Epithelial cell of proximal tubule (primary cell): ENCODE results near the gene GAD2. TPM values are rescaled to one million over a fixed set of nuclear protein-coding genes. Genes with fewer than 3 reads are reported as not detected.

Source experiments
- DNase-seq: peaks from one replicate; pipeline ENCODE4 v3.0.0-alpha.2; 2011; ENCODE audit warnings: low read depth
- H3K4me3 ChIP-seq: 2 replicates; pipeline ENCODE4 v1.5.1; 2011; ENCODE audit warnings: low read depth, mild to moderate bottlenecking, low read length
- total RNA-seq: library from RNA; depleted of rRNA; stranded (reverse); fragments of >200 nt; gene quantifications from 2 replicates; pipeline ENCODE4 v1.2.3, GENCODE V29; 2015
- TF ChIP-seq, protein P1 (sequence below): conservative IDR thresholded peaks from 2 replicates; pipeline ENCODE4 v1.5.1; 2012; ENCODE audit warnings: low read depth, mild to moderate bottlenecking, low read length

GAD2 gene
- total RNA-seq, 1 donor from 2014 or later: not detected

DNA sequence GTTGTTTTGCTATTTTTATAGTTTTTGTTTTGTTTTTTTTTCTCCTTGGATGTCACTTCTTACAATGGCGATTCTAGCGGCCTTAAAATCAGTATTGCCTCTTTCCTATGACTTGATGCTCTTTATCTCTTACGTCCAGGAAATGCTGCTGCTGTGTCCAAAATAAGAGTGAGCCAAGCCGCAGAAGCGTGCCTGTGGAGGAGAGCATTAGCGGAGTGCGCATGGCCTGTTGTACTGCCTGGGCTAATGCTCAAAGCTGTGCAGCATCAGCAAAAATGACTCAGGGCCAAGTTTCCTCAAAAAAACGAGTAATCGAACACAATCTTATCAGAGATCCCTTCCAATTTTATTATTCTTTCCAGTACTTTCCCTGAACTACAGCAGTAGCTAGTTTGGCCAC is 18.5 kb upstream of the GAD2 start:
- no peak overlapping the region for H3K4me3 ChIP-seq
- TF ChIP-seq, protein P1, sequence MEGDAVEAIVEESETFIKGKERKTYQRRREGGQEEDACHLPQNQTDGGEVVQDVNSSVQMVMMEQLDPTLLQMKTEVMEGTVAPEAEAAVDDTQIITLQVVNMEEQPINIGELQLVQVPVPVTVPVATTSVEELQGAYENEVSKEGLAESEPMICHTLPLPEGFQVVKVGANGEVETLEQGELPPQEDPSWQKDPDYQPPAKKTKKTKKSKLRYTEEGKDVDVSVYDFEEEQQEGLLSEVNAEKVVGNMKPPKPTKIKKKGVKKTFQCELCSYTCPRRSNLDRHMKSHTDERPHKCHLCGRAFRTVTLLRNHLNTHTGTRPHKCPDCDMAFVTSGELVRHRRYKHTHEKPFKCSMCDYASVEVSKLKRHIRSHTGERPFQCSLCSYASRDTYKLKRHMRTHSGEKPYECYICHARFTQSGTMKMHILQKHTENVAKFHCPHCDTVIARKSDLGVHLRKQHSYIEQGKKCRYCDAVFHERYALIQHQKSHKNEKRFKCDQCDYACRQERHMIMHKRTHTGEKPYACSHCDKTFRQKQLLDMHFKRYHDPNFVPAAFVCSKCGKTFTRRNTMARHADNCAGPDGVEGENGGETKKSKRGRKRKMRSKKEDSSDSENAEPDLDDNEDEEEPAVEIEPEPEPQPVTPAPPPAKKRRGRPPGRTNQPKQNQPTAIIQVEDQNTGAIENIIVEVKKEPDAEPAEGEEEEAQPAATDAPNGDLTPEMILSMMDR: no peak
- DNase-seq: no peak

DNA sequence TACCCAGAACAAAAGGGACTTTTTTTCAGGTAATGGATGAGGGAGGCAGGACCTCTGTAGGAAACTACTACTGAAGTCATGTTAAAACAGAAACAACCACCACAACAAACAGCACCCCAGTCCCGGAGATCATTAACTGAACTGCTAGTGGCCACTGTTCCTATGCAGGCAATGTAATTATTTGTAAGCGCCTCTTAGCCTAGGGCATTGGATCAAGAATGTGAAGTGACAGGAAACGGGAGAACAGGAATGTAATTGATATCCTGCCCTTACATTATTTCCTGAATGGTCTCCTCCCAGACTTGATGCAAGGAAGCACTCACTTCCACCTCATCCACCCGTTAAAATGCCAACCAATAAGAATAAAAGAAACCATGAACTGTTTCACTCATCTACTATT is 16.7 kb upstream of the GAD2 start:
- DNase-seq: no peak
- H3K4me3 ChIP-seq: no peak overlapping the region
- TF ChIP-seq, protein P1: no peak

DNA sequence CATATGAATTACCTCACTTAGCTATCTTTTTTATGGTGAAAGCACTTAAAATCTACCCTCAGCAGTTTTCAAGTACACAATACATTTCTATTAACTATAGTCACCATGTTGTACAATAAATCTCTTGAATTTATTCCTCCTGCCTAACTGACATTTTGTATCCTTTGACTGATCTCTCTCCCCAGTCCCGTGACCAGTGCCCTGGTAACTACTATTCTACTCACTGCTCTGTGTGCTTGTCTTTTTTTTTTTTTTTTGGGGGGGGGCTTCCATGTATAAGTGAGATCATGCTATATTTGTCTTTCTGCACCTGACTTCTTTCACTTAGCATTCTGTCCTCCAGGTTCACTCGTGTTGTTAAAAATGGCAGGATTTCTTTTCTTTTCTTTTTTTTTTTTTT is 11.4 kb upstream of the GAD2 start:
- TF ChIP-seq, protein P1: no peak
- no peak overlapping the region for H3K4me3 ChIP-seq
- DNase-seq: no peak

DNA sequence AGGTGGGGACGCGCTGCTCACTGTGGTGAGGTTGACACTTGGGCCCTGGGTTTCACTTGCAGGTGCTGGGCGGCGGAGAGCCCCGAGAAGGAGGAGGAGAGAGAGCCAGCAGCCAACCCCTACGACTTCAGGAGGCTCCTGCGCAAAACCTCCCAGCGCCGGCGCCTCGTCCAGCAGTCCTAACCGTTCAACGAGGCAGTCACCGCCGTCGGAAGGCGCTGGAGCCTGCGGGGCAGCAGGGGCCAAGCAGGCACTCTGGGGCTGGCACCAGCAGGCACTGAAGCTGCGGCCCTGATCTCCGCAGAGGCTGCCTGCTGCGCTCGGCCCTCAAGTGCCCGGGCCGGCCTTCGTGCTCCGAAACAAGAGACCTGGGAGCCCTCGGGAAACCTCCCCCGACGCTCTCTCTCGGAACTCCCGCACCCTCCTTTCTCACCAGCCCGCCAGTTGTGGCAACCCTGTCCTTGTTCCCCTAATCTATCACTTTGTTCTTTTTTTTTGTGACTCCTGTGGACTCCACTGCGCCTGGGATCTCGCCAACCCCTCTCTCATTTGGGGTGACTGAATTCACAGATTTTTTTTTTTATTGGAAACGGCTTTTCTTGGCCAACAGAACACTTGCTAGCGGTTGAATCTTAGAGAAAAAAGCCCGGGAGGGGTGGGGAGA is 4.7 kb upstream of the GAD2 start:
- no peak for DNase-seq
- no peak overlapping the region for H3K4me3 ChIP-seq
- TF ChIP-seq, protein P1: no peak

DNA sequence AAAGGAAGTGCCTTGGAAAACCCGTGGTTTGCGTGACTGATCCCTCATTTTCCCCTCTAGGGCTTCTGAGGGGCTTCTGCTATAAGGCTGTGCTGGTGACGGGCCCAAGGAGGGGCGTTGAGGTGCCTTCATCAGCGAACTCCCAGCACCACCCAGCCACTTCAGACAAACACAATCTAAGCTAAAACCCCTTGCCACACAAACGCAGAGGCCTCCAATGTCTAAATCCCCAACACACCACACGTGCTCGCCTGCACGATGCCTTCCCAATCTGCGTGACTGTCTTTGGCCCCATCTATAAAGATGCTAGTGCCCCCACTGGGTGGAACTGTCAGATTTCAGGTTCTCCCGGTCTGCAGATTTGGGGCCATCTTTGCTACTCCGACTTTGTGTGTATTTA is 4.1 kb upstream of the GAD2 start:
- TF ChIP-seq, protein P1: no peak
- DNase-seq: no peak
- H3K4me3 ChIP-seq: no peak overlapping the region

DNA sequence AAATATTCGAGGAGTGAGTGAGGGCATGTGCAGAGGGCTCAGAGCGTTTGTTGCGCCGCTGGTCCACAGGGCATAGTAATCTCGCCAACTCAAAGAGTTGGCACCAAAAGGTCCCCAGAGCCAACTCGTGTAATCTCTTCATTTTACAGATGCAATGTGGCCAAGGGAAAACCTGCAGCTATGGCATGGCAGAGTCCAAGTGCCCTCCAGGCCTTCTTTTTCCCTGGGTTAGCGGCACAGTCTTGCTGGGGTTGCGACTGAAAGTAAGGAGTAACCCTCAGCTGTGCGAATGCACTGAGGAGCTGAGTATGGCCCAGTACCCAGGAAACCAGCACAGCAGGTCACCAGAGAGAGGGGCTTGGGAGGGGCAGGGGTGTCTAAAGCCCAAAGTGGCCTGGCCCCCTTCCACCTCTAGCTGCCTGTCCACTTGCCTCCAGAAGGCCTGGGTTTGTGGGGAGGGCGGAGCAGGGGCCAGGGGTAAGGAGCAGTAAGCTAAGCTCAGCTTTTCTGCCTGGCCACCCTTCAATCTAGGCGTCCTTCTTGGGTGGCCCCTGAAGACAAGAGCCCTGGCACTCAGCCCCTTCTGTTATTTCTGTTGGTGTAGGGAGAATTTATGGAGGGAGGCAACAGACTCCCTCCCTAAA is 3.3 kb upstream of the GAD2 start:
- TF ChIP-seq, protein P1: no peak
- DNase-seq: no peak
- no peak overlapping the region for H3K4me3 ChIP-seq

DNA sequence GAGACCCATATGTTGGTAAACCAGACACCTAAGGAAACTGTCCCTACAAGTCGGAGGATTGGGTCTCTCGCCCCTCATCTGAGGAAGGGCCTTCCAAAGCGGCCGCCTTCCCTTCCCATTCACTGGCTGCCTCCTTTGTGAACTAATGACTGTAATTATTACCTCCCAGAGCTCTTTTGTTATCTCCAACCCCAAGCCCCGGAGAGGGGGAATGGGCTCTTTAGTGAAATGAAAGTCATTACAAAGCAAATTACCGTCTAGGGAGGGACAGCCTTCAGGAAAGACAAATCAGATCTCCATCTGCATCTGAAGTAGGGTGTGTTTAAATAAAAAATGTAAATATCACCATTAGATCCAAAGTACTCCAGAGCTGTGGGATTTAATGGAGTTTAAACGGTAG is 2.6 kb upstream of the GAD2 start:
- TF ChIP-seq, protein P1: no peak
- no peak overlapping the region for H3K4me3 ChIP-seq
- no peak for DNase-seq
